ENCODE measurements around the gene ANKAR. TPM values are rescaled to one million over a fixed set of nuclear protein-coding genes. Genes with fewer than 3 reads are reported as not detected.

The ANKAR gene
- total RNA-seq, 1 donor from 2014 or later = 17.4 TPM

- Histone ChIP-seq H3K27ac (no peak overlapping the region), H3K36me3 (no peaks in the 10 kb centered on the region), H3K4me1 (no peaks in the 10 kb centered on the region), H3K9me3 (no peaks in the 10 kb centered on the region), H3K27me3 (no peaks in the 10 kb centered on the region), H3K4me3 (no peak overlapping the region)
- no peak for DNase-seq (ENCODE audit: extremely low spot score in 2 of 2)
- intact Hi-C loops (cut with DNase I) = loop anchor here (5.0 kb wide), 1 partner anchor 1819 kb away; no protein-coding TSS in a partner anchor
- TF ChIP-seq CTCF (IDR thresholded peaks at IDR 0.05) (no peak), POLR2A (IDR thresholded peaks at IDR 0.05) (no peak), POLR2AphosphoS5 (IDR thresholded peaks at IDR 0.05; ENCODE audit: insufficient read depth in 1 of 2, low read depth in 1 of 2) (no peak)
Observed at GRCh38 chr2:189638301-189639006, 36.0 kb upstream of the ANKAR start.

GRCh38 chr2:189639007-189639609 is 35.4 kb upstream of the ANKAR start:
- no peaks in the 10 kb centered on the region for H3K9me3 ChIP-seq
- no peaks in the 10 kb centered on the region for H3K4me1 ChIP-seq
- no peaks in the 10 kb centered on the region for H3K27me3 ChIP-seq
- intact Hi-C loops (cut with DNase I) = loop anchor here (5.0 kb wide), 1 partner anchor 1818 kb away; no protein-coding TSS in a partner anchor
- no peaks in the 10 kb centered on the region for H3K36me3 ChIP-seq
- TF ChIP-seq POLR2AphosphoS5 (IDR thresholded peaks at IDR 0.05; ENCODE audit: insufficient read depth in 1 of 2, low read depth in 1 of 2) = no peak
- TF ChIP-seq CTCF (IDR thresholded peaks at IDR 0.05) = no peak
- TF ChIP-seq POLR2A (IDR thresholded peaks at IDR 0.05) = no peak
- DNase-seq (ENCODE audit: extremely low spot score in 2 of 2) = no peak
- no peak overlapping the region for H3K27ac ChIP-seq
- H3K4me3 ChIP-seq = no peak overlapping the region

- no peaks in the 10 kb centered on the region for H3K27me3 ChIP-seq
- no peak overlapping the region for H3K27ac ChIP-seq
- DNase-seq (ENCODE audit: extremely low spot score in 2 of 2) = no peak
- H3K36me3 ChIP-seq = no peaks in the 10 kb centered on the region
- H3K4me1 ChIP-seq = no peaks in the 10 kb centered on the region
- no peaks in the 10 kb centered on the region for H3K9me3 ChIP-seq
- intact Hi-C loops (cut with DNase I) = no loop called here
- no peak overlapping the region for H3K4me3 ChIP-seq
- TF ChIP-seq POLR2A (IDR thresholded peaks at IDR 0.05) = no peak
- no peak for TF ChIP-seq CTCF (IDR thresholded peaks at IDR 0.05)
- no peak for TF ChIP-seq POLR2AphosphoS5 (IDR thresholded peaks at IDR 0.05; ENCODE audit: insufficient read depth in 1 of 2, low read depth in 1 of 2)
Observed at GRCh38 chr2:189641002-189641401, 33.5 kb upstream of the ANKAR start.

GRCh38 chr2:189641590-189641989 is 32.9 kb upstream of the ANKAR start:
- Histone ChIP-seq H3K9me3 (no peaks in the 10 kb centered on the region), H3K27ac (no peak overlapping the region), H3K4me1 (no peaks in the 10 kb centered on the region), H3K36me3 (no peaks in the 10 kb centered on the region), H3K27me3 (no peaks in the 10 kb centered on the region), H3K4me3 (no peak overlapping the region)
- intact Hi-C loops (cut with DNase I) = no loop called here
- TF ChIP-seq POLR2A (IDR thresholded peaks at IDR 0.05) (no peak), CTCF (IDR thresholded peaks at IDR 0.05) (no peak), POLR2AphosphoS5 (IDR thresholded peaks at IDR 0.05; ENCODE audit: insufficient read depth in 1 of 2, low read depth in 1 of 2) (no peak)
- DNase-seq (ENCODE audit: extremely low spot score in 2 of 2) = no peak

GRCh38 chr2:189646521-189646920 is 27.9 kb upstream of the ANKAR start:
- Histone ChIP-seq H3K4me1 (no peaks in the 10 kb centered on the region), H3K9me3 (no peaks in the 10 kb centered on the region), H3K27me3 (no peaks in the 10 kb centered on the region), H3K4me3 (no peak overlapping the region), H3K36me3 (no peaks in the 10 kb centered on the region), H3K27ac (no peak overlapping the region)
- intact Hi-C loops (cut with DNase I) = no loop called here
- no peak for DNase-seq (ENCODE audit: extremely low spot score in 2 of 2)
- TF ChIP-seq CTCF (IDR thresholded peaks at IDR 0.05) = no peak
